ENCODE data around the gene CKLF. TPM values are rescaled to one million over a fixed set of nuclear protein-coding genes. Genes with fewer than 3 reads are reported as not detected.

CKLF gene
- total RNA-seq, 2 donors from 2014 or later: 20.5 to 28.3 TPM

GRCh38 chr16:66519482-66520373, 32.6 kb upstream of the CKLF start:
- no peak for TF ChIP-seq POLR2A (IDR thresholded peaks at IDR 0.05)
- no peak for TF ChIP-seq CTCF (IDR thresholded peaks at IDR 0.05)
- no peak for TF ChIP-seq POLR2AphosphoS5 (IDR thresholded peaks at IDR 0.05)
- Histone ChIP-seq H3K27me3 (replicated peaks; ENCODE audit: insufficient read depth) (no peaks in the 10 kb centered on the region), H3K9me3 (no peaks in the 10 kb centered on the region), H3K36me3 (no peaks in the 10 kb centered on the region), H3K4me1 (replicated peaks) (peaks cover 21% of the 10 kb centered on the region), H3K4me3 (no peak overlapping the region), H3K27ac (peak overlapping the region in 1 of 2 donors; percentile 36)
- DNase-seq (ENCODE audit: low spot score): no peak
- intact Hi-C loops (cut with DNase I): loop anchor here (5.0 kb wide), 2 partner anchors 33 to 37 kb away; partner anchors contain the start of genes CKLF and TK2
- WGBS: 89% methylated on average over 11 of the region's 11 CpGs

- Histone ChIP-seq H3K27me3 (replicated peaks; ENCODE audit: insufficient read depth) (no peaks in the 10 kb centered on the region), H3K4me3 (no peak overlapping the region), H3K9me3 (no peaks in the 10 kb centered on the region), H3K36me3 (no peaks in the 10 kb centered on the region), H3K4me1 (replicated peaks) (peaks cover 21% of the 10 kb centered on the region), H3K27ac (peak overlapping the region in 1 of 2 donors; percentile 36)
- intact Hi-C loops (cut with DNase I): no loop called here
- TF ChIP-seq CTCF (IDR thresholded peaks at IDR 0.05) (no peak), POLR2A (IDR thresholded peaks at IDR 0.05) (no peak), POLR2AphosphoS5 (IDR thresholded peaks at IDR 0.05) (no peak)
- WGBS: 83% methylated on average over 14 of the region's 14 CpGs
- no peak for DNase-seq (ENCODE audit: low spot score)
Observed at GRCh38 chr16:66520406-66521170, 31.8 kb upstream of the CKLF start.

- TF ChIP-seq POLR2AphosphoS5 (IDR thresholded peaks at IDR 0.05) (no peak), CTCF (IDR thresholded peaks at IDR 0.05) (no peak)
- Histone ChIP-seq H3K9me3 (no peaks in the 10 kb centered on the region), H3K4me3 (no peak overlapping the region), H3K4me1 (replicated peaks) (peaks cover 17% of the 10 kb centered on the region), H3K27ac (peak overlapping the region in 1 of 2 donors; percentile 44), H3K27me3 (replicated peaks; ENCODE audit: insufficient read depth) (no peaks in the 10 kb centered on the region), H3K36me3 (no peaks in the 10 kb centered on the region)
- no peak for DNase-seq (ENCODE audit: low spot score)
- intact Hi-C loops (cut with DNase I): no loop called here
- 93% methylated on average over 5 of the region's 5 CpGs for WGBS
Observed at GRCh38 chr16:66521252-66521713, 31.1 kb upstream of the CKLF start.

GRCh38 chr16:66521951-66522771, 30.2 kb upstream of the CKLF start:
- H3K27ac ChIP-seq: peak overlapping the region in 1 of 2 donors; percentile 44
- intact Hi-C loops (cut with DNase I): no loop called here
- WGBS: 70% methylated on average over 17 of the region's 17 CpGs
- DNase-seq (ENCODE audit: low spot score): no peak
- H3K4me3 ChIP-seq: no peak overlapping the region
- TF ChIP-seq POLR2AphosphoS5 (IDR thresholded peaks at IDR 0.05) (no peak), CTCF (IDR thresholded peaks at IDR 0.05) (no peak), POLR2A (IDR thresholded peaks at IDR 0.05) (no peak)
- H3K36me3 ChIP-seq: no peaks in the 10 kb centered on the region
- H3K9me3 ChIP-seq: no peaks in the 10 kb centered on the region
- peaks cover 11% of the 10 kb centered on the region for H3K4me1 ChIP-seq (replicated peaks)
- no peaks in the 10 kb centered on the region for H3K27me3 ChIP-seq (replicated peaks; ENCODE audit: insufficient read depth)
